ENCODE measurements around the gene POT1. TPM values are rescaled to one million over a fixed set of nuclear protein-coding genes. Genes with fewer than 3 reads are reported as not detected.

Gene POT1
- total RNA-seq, 1 experiment from 2014 or later: 21.6 TPM

GRCh38 chr7:124779620-124780019 is 150.0 kb downstream of the POT1 start:
- no peaks in the 10 kb centered on the region for H3K36me3 Mint-ChIP-seq (ENCODE audit: insufficient read depth, unreplicated experiment)
- Histone ChIP-seq H3K36me3 (ENCODE audit: control insufficient read depth, insufficient read depth, low read length) (no peaks in the 10 kb centered on the region), H3K27me3 (replicated peaks; ENCODE audit: control insufficient read depth, insufficient read depth, low read length) (no peaks in the 10 kb centered on the region), H3K4me1 (no peaks in the 10 kb centered on the region), H3K4me3 (ENCODE audit: low read depth, low read length) (no peak overlapping the region), H3K9me3 (no peaks in the 10 kb centered on the region)
- BruUV-seq (replicated peaks): no TSS peak
- H3K4me1 Mint-ChIP-seq (ENCODE audit: low read depth, unreplicated experiment): no peaks in the 10 kb centered on the region
- no peak for DNase-seq
- no peaks in the 10 kb centered on the region for H3K9me3 Mint-ChIP-seq (ENCODE audit: unreplicated experiment)
- TF ChIP-seq CTCF (IDR thresholded peaks at IDR 0.05; ENCODE audit: insufficient read depth in 1 of 2, low read depth in 1 of 2, low read length in 1 of 2, severe bottlenecking in 1 of 2, unreplicated experiment in 1 of 2): no peak
- intact Hi-C loops (cut with micrococcal nuclease; ENCODE audit: unreplicated experiment): no loop called here
- H3K27me3 Mint-ChIP-seq (ENCODE audit: insufficient read depth, unreplicated experiment): peaks cover 5% of the 10 kb centered on the region
- ChIA-PET CTCF (no interaction called here), POLR2A (no interaction called here)
- H3K27ac Mint-ChIP-seq (ENCODE audit: unreplicated experiment): no peak overlapping the region
- H3K4me3 Mint-ChIP-seq (ENCODE audit: unreplicated experiment): no peak overlapping the region

GRCh38 chr7:124779194-124779593 is 150.4 kb downstream of the POT1 start:
- intact Hi-C loops (cut with micrococcal nuclease; ENCODE audit: unreplicated experiment): no loop called here
- ChIA-PET CTCF (no interaction called here), POLR2A (no interaction called here)
- no peaks in the 10 kb centered on the region for H3K36me3 Mint-ChIP-seq (ENCODE audit: insufficient read depth, unreplicated experiment)
- no peak overlapping the region for H3K27ac Mint-ChIP-seq (ENCODE audit: unreplicated experiment)
- H3K27me3 Mint-ChIP-seq (ENCODE audit: insufficient read depth, unreplicated experiment): peaks cover 6% of the 10 kb centered on the region
- DNase-seq: no peak
- no peaks in the 10 kb centered on the region for H3K4me1 Mint-ChIP-seq (ENCODE audit: low read depth, unreplicated experiment)
- no peaks in the 10 kb centered on the region for H3K9me3 Mint-ChIP-seq (ENCODE audit: unreplicated experiment)
- Histone ChIP-seq H3K4me3 (ENCODE audit: low read depth, low read length) (no peak overlapping the region), H3K27me3 (replicated peaks; ENCODE audit: control insufficient read depth, insufficient read depth, low read length) (no peaks in the 10 kb centered on the region), H3K9me3 (no peaks in the 10 kb centered on the region), H3K36me3 (ENCODE audit: control insufficient read depth, insufficient read depth, low read length) (no peaks in the 10 kb centered on the region), H3K4me1 (no peaks in the 10 kb centered on the region)
- H3K4me3 Mint-ChIP-seq (ENCODE audit: unreplicated experiment): no peak overlapping the region
- TF ChIP-seq CTCF (IDR thresholded peaks at IDR 0.05; ENCODE audit: insufficient read depth in 1 of 2, low read depth in 1 of 2, low read length in 1 of 2, severe bottlenecking in 1 of 2, unreplicated experiment in 1 of 2): no peak
- BruUV-seq (replicated peaks): no TSS peak

GRCh38 chr7:124777268-124777667 is 152.4 kb downstream of the POT1 start:
- intact Hi-C loops (cut with micrococcal nuclease; ENCODE audit: unreplicated experiment): no loop called here
- no peaks in the 10 kb centered on the region for H3K36me3 Mint-ChIP-seq (ENCODE audit: insufficient read depth, unreplicated experiment)
- no TSS peak for BruUV-seq (replicated peaks)

More at GRCh38 chr7:124777268-124777667, 152.4 kb downstream of the POT1 start:
- Mint-ChIP-seq H3K4me3 (ENCODE audit: unreplicated experiment) (no peak overlapping the region), H3K27ac (ENCODE audit: unreplicated experiment) (no peak overlapping the region), H3K9me3 (ENCODE audit: unreplicated experiment) (no peaks in the 10 kb centered on the region), H3K27me3 (ENCODE audit: insufficient read depth, unreplicated experiment) (peaks cover 13% of the 10 kb centered on the region), H3K4me1 (ENCODE audit: low read depth, unreplicated experiment) (no peaks in the 10 kb centered on the region)
- no peak for TF ChIP-seq CTCF (IDR thresholded peaks at IDR 0.05; ENCODE audit: insufficient read depth in 1 of 2, low read depth in 1 of 2, low read length in 1 of 2, severe bottlenecking in 1 of 2, unreplicated experiment in 1 of 2)
- H3K9me3 ChIP-seq: no peaks in the 10 kb centered on the region
- H3K4me3 ChIP-seq (ENCODE audit: low read depth, low read length): no peak overlapping the region
- H3K27me3 ChIP-seq (replicated peaks; ENCODE audit: control insufficient read depth, insufficient read depth, low read length): no peaks in the 10 kb centered on the region
- POLR2A ChIA-PET: no interaction called here
- no peak for DNase-seq
- CTCF ChIA-PET: no interaction called here
- H3K4me1 ChIP-seq: no peaks in the 10 kb centered on the region
- no peaks in the 10 kb centered on the region for H3K36me3 ChIP-seq (ENCODE audit: control insufficient read depth, insufficient read depth, low read length)

Measured in Caco-2 (cell line).